NCI-H524 treated with DMSO at 0.1 percent for 48 hours (cell line): ENCODE data around the gene FAM32A.

Experiments used
- DNase-seq: peaks from one replicate; lab custom pipeline; 2025; lab: John Stamatoyannopoulos, UW

FAM32A gene

GRCh38 chr19:16185123-16185767 is at the start of gene FAM32A:
Gene FAM32A (plus strand): TSS chr19:16185410. CDS start chr19:16185443, 33 bp downstream.
- peak; percentile 98 for DNase-seq

GRCh38 chr19:16135430-16136127 is 49.6 kb upstream of the FAM32A start:
- no peak for DNase-seq

GRCh38 chr19:16136185-16136999 is 48.8 kb upstream of the FAM32A start:
- DNase-seq = no peak

- no peak for DNase-seq
Measured at GRCh38 chr19:16139752-16140151, 45.5 kb upstream of the FAM32A start.

- no peak for DNase-seq
Measured at GRCh38 chr19:16141043-16141442, 44.2 kb upstream of the FAM32A start.

- DNase-seq = no peak
Measured at GRCh38 chr19:16142032-16142580, 43.1 kb upstream of the FAM32A start.

GRCh38 chr19:16143399-16144215 is 41.6 kb upstream of the FAM32A start, which contains the start of gene HSH2D:
Gene HSH2D (plus strand): TSS chr19:16143685. CDS start chr19:16148751, 5,066 bp downstream.
- no peak for DNase-seq

GRCh38 chr19:16144216-16144581 is 41.0 kb upstream of the FAM32A start:
- DNase-seq = no peak

- no peak for DNase-seq
Measured at GRCh38 chr19:16146112-16146511, 39.1 kb upstream of the FAM32A start.

- DNase-seq = no peak
Measured at GRCh38 chr19:16148443-16149229, 36.6 kb upstream of the FAM32A start.

GRCh38 chr19:16153582-16154336 is 31.5 kb upstream of the FAM32A start:
- DNase-seq = no peak

GRCh38 chr19:16154557-16154956 is 30.7 kb upstream of the FAM32A start:
- DNase-seq = no peak

GRCh38 chr19:16155128-16155527 is 30.1 kb upstream of the FAM32A start:
- no peak for DNase-seq

GRCh38 chr19:16156904-16157303 is 28.3 kb upstream of the FAM32A start:
- DNase-seq = no peak

- no peak for DNase-seq
Measured at GRCh38 chr19:16157601-16158000, 27.6 kb upstream of the FAM32A start.

GRCh38 chr19:16159655-16160054 is 25.6 kb upstream of the FAM32A start:
- DNase-seq = no peak

GRCh38 chr19:16160445-16160942 is 24.7 kb upstream of the FAM32A start:
- no peak for DNase-seq

GRCh38 chr19:16160943-16161560 is 24.2 kb upstream of the FAM32A start:
- DNase-seq = no peak

- no peak for DNase-seq
Measured at GRCh38 chr19:16161840-16162239, 23.4 kb upstream of the FAM32A start.
